22Rv1 (cell line): ENCODE data around the gene CTNND2.

ENCODE experiments used
- CTCF ChIP-seq: fragments of 450-650 bp; IDR thresholded peaks from 2 replicates; pipeline ENCODE4 v1.5.1; 2017; ENCODE audit warnings: mild to moderate bottlenecking
- ZFX ChIP-seq: fragments of 450-650 bp; IDR thresholded peaks from 2 replicates; pipeline ENCODE4 v1.6.1; 2017; ENCODE audit warnings: antibody characterized with exemption, borderline replicate concordance

- TF ChIP-seq CTCF (no peak), ZFX (no peak)
Observed at GRCh38 chr5:11928909-11929308, 24.7 kb upstream of the CTNND2 start.
